Activated CD4-positive, alpha-beta T cell treated with anti-CD3 and anti-CD28 coated beads, Interleukin-2, Interleukin-4, amounts not matched to agents 100 ng/mL and 50 ng/mL, durations not matched to agents 16 hours and 8 hours (primary cell): ENCODE data around the gene MED26.

Experiments
- DNase-seq: peaks from one replicate; pipeline ENCODE4 v3.0.0-alpha.2; 2020; ENCODE audit warnings: low spot score

The MED26 gene

GRCh38 chr19:16649734-16650133, 21.7 kb upstream of the MED26 start:
- no peak for DNase-seq

GRCh38 chr19:16645140-16645539, 17.1 kb upstream of the MED26 start:
- no peak for DNase-seq

GRCh38 chr19:16641695-16642094, 13.7 kb upstream of the MED26 start:
- no peak for DNase-seq

- no peak for DNase-seq
These were observed 12.9 kb upstream of the MED26 start for GRCh38 chr19:16640951-16641350.

- no peak for DNase-seq
These were observed 10.7 kb upstream of the MED26 start for GRCh38 chr19:16638666-16639065.

GRCh38 chr19:16637535-16637934, 9.5 kb upstream of the MED26 start:
- no peak for DNase-seq

- no peak for DNase-seq
These were observed 3.5 kb upstream of the MED26 start for GRCh38 chr19:16631465-16631864.

GRCh38 chr19:16628984-16629691, 1.1 kb upstream of the MED26 start:
- DNase-seq = peak; percentile 22

GRCh38 chr19:16627928-16628182, 149 bp downstream of the MED26 start:
- DNase-seq = no peak

GRCh38 chr19:16627193-16627927, 644 bp downstream of the MED26 start:
- DNase-seq = no peak

- DNase-seq = no peak
These were observed 1.2 kb downstream of the MED26 start for GRCh38 chr19:16626796-16627192.

GRCh38 chr19:16625163-16625958, 2.6 kb downstream of the MED26 start:
- DNase-seq = no peak

GRCh38 chr19:16624236-16624635, 3.8 kb downstream of the MED26 start:
- no peak for DNase-seq

- DNase-seq = no peak
These were observed 4.4 kb downstream of the MED26 start for GRCh38 chr19:16623576-16623975.

GRCh38 chr19:16623066-16623465, 4.9 kb downstream of the MED26 start:
- no peak for DNase-seq

GRCh38 chr19:16621165-16621800, 6.7 kb downstream of the MED26 start:
- no peak for DNase-seq

- no peak for DNase-seq
These were observed 7.4 kb downstream of the MED26 start for GRCh38 chr19:16620584-16620983.

- DNase-seq = no peak
These were observed 8.0 kb downstream of the MED26 start for GRCh38 chr19:16620018-16620417.

- no peak for DNase-seq
These were observed 8.5 kb downstream of the MED26 start for GRCh38 chr19:16619457-16619856.

GRCh38 chr19:16618248-16618647, 9.8 kb downstream of the MED26 start:
- no peak for DNase-seq

- no peak for DNase-seq
These were observed 12.2 kb downstream of the MED26 start for GRCh38 chr19:16615808-16616207.

GRCh38 chr19:16614941-16615340, 13.1 kb downstream of the MED26 start:
- DNase-seq = no peak

- no peak for DNase-seq
These were observed 14.2 kb downstream of the MED26 start for GRCh38 chr19:16613841-16614240.
